ENCODE data around the gene FAM222A.

The FAM222A gene

DNA sequence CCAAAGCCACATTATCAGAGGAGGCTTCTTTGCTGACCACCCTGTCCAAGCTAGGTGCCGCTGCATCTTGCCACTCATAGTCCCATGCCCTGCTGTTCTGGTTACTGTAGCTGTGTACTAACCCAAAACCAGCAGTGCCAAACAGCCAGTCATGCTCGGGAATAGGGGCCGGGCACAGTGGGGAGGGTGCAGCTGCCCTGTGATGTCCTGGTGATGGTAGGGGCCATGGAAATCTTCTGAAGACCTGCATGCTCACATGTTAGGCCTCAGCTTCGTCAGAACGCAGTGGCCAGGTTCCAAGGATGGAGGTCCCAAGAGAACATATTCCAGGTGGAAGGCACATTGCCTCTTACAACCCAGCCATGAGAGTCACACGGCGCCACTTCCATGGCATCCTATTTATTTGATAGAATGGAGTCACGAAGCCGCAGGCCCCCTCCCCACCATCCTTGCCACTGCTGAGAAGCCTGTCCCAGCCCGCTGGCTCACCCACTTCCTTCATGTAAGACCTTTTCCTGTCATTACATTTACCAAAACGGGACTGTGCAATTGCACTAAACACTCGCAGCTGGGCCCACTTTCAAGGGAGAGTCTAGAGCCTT, 48.5 kb downstream of the FAM222A start:
- no peak for ATAC-seq

DNA sequence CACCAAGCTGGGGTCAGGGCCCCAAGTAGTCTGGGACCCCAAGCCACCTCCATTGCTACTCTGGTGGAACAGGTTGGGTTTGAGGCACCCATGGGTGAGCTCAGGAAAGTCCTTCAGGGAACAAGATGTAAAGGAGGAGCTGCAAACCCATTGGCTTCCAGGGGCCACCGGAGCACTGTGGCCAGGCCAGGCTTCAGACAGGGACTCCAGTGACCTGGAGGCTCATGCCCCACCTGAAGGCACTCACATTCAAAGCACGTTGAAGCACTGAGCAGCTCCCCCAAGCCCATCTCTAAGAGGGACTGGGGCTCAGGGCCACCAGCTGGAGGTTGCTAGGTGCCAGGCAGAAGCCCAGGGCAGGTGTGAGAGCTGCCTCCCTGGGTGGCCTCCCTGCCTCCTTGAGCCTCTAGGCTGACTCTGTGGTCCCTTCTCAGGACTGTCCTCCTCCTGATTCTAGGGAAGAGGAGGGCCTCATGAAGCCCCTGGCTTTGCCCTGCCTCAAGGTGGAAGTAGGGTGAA, 49.1 kb downstream of the FAM222A start:
- ATAC-seq: no peak

DNA sequence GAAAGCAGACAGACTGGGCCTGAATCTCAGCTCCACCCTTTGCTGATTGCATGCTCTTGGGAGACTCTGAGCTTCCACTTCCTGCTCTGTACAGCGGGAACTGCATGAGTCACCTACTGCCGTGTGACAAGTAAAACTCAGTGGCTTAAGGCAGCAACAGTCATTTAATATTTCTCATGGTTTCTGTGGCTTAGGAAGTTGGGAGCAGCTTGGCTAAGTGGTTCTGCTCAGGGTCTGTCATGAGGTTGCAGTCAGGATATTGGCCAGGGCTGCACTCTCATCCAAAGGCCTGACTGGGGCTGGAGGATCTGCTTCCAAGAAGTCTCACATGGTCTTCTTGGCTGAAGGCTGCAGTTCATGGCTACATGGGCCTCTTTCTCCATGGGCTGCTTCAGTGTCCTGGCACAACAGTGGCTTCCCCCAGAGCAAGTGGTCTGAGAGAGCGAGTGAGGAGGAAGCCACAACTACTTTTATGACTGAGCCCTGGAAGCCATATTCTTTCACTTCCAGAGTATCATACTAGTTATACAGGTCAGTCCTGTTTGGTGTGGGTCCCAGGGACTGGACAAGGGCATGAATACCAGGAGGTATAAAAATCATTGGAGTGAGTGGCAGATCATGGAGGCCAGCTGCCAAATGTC, 49.7 kb downstream of the FAM222A start:
- peak in 1 of 2 donors; percentile 48 for ATAC-seq

DNA sequence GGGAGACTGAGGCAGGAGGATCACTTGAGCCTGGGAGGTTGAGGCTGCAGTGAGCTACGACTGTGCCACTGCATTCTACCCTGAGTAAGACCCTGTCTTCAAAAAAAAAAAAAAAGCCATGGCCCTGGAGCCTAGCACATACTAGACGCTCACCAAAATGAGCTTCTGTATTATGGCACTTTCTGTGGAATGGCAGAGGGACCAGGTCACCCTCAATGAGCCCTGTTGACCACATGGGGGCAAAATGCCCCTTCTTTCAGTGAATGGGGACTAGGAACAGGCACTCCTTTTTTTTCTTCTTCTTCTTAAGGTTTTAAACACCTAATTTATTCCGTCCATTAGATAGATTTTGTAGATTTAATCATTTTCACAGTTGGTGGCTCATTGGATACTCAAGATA, 50.5 kb downstream of the FAM222A start:
- ATAC-seq: no peak

DNA sequence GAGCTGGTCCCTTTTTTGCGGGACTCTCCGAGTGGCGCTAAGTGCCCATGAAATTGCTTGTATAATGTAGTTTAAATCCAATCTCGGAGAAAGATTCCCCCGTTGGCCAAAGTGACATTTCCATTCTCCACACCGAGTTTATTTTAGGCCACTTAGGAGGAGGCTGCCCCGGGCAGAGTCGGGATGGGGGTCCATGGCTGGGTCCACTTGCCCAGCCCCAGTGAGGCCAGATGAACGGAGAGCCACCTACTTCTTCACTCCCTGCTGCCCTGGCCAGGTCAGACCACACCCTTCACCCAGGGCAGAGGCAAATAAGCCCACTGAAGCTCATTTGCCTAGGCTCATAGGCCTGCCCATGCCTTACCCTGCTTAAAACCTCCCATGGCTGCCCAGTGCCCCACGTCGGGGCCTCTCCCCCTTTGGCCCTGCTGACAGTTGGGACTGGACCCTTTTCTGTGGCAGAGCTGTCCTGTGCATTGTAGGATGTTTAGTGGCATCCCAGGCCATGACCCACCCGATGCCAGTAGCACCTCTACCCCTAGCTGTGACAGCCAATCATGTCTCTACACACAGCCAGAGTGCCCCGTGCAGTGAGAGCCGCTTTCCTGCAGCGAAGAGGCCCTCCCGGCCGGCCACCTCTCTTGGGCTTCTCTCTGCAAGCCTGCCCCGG, 51.3 kb downstream of the FAM222A start:
- ATAC-seq: no peak

DNA sequence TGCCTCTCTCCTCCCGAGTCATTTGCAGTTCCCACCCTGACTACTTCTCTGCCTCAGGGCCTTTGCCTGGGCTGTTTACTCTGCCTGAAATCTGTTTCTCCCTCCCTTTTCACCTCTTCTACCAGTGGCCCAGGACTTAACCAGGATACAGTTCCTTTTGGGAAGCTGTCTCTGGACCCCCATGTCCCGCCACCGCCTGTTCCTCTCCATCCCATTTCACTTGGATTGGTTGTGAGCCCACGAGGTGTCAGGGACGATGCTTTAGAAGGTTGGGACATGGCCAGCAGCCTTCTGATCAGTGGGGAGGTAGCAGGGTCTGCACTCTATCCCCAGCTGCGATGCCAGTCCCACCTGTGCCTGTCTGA, 51.8 kb downstream of the FAM222A start:
- ATAC-seq: no peak

DNA sequence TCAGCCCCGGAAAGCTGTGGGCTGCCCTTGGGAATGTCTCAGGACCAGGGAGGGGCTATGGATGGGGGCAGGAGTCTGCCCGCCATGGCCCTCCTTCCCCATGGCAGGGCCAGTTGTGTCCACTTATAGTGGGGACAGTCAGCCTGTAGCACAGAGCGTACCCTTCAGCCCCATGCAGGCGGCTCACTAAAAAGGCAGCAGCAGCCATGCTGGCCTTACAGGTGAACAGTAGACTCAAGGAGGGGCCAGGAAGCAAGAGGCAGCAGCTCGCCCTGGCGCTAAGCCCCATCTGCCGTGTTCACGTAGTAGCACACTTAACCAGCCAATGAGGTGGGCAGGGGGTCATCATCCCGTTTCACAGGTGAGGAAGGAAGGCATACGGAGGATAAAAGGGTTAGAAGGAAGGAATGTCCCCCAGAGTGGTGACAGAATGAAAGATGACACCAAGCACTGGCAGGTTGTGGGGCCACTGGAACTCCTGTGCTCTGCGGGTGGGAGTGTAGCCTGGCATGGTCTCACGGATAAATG, 52.7 kb downstream of the FAM222A start:
- ATAC-seq: no peak

DNA sequence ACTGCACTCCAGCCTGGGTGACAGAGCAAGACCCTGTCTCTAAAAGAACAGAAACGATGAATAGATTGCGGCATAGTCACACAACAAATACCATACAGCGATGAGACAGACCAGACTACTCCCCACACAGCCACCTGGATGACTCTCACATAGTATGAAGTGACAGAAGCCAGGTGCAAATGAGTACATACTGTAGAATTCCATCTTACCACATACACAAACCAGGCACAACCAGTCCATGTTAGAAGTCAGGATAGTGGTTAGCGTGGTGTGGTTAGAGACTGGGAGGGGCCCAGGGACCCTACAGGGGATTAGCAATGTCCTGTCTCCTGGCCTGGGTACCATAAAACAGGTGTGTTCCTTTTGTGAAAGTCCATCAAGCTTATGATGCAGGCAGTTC, 53.8 kb downstream of the FAM222A start:
- ATAC-seq: no peak

DNA sequence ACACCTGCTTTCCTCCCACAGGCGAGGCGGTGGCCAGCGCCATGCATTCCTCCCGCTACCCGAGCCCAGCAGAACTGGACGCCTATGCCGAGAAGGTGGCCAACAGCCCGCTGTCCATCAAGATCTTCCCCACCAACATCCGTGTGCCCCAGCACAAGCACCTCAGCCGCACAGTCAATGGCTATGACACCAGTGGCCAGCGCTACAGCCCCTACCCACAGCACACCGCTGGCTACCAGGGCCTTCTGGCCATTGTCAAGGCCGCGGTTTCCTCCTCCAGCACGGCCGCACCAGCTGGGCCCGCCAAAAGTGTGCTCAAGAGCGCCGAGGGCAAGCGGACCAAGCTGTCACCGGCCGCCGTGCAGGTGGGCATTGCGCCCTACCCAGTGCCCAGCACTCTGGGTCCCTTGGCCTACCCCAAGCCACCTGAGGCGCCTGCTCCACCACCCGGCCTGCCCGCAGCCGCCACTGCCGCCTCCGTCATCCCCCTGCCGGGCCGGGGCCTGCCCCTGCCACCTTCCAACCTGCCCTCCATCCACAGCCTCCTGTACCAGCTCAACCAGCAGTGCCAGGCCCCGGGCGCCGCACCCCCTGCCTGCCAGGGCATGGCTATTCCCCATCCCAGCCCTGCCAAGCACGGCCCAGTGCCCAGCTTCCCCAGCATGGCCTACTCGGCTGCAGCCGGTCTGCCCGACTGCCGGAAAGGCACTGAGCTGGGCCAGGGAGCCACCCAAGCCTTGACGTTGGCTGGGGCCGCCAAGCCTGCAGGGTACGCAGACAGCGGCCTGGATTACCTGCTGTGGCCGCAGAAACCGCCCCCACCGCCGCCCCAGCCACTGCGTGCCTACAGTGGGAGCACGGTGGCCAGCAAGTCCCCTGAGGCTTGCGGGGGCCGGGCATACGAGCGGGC, 54.6 kb downstream of the FAM222A start:
- no peak for ATAC-seq

DNA sequence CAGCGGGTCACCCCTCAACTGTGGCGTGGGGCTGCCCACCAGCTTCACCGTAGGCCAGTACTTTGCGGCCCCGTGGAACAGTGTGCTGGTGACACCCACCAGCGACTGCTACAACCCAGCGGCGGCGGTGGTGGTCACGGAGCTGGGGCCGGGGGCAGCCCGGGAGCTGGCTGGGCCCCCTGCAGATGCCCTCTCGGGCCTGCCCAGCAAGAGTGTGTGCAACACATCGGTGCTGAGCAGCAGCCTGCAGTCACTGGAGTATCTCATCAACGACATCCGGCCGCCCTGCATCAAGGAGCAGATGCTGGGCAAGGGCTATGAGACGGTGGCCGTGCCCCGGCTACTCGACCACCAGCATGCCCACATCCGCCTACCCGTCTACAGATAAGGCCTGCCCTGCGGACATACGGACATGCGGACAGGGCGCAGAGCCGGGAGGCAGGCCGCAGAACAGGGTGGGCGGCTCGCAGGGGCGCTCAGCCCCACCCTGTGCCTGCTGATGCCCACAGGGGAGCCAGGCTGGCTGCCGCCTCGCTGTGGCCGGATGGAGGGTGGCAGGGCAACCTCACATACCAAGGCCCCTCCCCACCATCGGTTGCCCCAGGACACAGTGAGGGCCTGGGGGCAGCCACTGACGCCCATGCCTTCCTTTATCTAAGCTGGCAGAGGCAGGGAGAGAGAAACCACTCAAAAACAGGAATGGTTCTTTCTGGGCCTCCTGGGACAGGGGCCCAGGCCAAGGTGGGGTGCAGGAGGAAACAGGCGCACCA, 55.5 kb downstream of the FAM222A start:
- no peak for ATAC-seq

DNA sequence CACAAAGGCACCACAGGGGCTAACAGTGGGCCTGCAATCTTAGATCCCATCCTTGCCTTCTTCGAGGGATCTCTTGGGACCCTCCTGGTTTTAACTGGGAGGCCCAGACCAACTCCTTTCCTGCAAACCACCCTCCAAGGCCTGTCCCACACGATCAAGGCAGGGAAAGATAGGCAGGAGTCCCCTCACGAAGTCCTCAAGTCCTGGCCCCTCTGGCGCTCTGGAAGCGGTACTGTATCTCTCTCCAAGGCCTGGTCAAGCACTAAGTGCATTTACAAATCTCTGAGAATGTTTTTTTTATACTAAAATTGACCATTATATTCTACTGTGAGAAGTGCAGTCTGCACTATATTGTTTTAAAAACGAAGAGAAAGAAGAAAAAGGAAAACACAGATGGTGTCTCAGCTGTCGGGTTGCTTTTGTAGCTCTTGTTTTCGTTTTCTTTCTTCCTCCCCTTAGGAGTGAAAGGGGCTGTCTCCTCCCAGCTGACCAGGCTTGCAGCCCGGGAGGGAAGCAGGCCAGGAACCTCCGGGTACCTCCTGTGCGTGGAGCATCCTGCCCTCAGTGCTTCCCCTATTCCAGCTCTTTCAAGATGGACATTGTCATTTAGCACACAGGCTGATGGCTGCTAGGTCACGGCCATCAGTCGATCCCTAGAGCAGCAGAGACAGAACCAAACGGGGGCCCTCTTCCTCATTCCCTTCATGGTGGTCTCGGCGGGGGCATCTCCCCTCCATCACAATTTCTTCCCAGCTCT, 56.7 kb downstream of the FAM222A start:
- ATAC-seq: no peak

DNA sequence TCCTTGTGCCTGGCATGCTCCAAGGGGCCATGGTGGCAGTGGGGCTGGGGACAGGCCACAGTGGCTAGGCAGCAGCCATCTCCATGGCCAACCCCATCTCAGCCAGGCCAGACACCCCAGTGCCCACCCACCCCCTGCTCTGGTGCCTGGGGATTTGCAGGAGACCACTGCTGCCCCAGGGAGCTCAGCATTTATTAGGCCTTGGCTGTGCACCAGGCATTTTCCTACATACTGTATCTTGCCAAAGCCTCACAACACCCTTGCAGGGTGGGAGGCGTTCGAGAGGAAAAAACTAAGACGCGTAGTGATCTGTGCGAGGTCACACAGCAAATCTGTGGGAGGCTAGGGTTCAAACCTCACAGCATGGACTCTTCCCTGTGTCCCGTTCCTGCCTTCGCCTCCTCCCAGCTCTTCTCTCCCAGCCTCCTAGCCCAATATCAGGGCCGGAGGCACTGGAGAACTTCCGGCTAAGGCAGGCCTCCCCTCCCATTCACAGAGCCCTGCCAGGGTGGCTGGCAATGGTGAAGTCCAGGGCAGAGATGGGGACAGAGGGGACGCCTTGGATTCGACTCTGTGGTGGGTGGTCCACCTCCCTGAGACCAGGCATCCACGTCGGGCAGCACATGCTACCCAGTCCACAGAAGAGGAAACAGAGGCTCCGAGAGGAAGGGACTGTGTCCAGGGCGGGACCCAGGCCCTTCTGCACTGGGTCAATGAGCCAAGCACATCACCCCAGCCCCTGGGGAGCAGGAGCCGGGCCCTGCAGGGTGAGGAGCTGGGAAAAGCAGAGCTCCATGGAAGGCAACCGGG, 57.4 kb downstream of the FAM222A start:
- ATAC-seq: no peak

DNA sequence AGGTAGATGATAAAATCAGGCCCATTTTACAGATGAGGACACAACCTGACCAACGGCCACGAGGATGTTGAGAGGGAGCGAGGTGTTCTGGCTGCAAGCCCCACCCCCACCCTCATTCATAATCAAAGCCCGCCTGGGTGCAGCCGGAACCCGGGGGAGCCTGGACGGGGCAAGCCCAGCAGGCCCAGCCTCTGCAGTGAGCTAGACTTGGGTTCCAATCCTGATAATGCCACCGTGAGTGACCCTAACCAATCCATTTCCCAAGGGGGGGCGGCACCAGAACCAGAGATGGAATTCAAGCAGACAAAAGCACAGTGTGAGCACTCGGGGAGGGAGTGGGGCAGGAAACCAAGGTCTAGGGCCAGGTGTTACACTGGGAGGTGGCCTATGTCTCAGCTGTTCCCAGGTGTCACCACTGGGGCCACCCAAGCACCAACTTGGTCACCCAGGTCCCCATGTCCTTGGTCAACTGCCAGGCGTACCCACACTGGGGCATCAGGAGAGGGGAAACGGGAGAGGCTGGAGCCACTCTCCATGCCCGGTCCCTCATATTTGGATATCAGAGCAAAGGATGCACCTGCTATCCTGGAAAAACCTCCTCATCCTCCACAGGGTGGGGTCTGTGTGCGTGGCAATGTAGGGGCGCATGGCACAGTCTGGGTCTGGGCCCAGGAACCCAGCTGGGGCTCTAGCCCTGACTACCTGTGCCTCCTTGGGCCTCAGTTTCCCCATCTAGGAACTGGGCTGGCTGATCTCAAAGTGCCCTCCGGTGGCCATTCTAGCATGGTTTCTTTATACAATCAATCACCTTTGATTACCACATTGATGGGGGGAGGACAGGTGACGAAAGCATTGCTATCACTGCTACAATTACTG, 58.4 kb downstream of the FAM222A start:
- ATAC-seq: no peak

DNA sequence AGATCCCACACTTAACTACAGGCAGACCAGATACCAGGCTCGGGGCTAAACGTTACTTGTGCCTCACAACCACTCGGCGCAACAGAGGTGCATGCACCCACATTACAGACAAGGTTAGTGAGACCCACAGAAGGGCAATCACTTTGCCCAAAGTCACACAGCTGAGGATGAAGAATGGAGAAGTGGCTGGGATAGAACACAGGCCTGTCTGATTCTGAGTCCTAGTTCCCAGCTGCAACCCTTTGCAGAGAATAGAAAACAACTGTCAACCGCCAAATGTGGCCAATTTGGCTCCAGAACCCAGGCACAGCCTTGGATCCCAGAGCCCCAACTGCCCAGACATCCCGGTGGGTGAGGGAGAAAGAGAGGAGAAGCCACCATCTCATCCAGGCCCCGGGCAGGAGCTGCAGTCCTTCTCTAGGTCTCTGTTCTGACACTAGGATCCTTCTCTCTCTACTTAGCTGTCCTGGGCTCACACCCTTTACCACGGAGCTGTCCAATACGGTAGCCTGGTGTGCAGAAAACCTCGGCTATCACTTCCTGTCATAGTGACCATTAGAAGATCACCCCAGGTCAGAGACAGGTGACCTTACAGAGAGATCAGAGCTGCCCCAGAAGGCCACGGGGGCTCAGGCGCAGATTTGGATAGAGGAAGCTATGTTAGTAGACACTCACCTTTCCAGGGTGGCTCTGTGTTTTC, 59.1 kb downstream of the FAM222A start:
- ATAC-seq: no peak

DNA sequence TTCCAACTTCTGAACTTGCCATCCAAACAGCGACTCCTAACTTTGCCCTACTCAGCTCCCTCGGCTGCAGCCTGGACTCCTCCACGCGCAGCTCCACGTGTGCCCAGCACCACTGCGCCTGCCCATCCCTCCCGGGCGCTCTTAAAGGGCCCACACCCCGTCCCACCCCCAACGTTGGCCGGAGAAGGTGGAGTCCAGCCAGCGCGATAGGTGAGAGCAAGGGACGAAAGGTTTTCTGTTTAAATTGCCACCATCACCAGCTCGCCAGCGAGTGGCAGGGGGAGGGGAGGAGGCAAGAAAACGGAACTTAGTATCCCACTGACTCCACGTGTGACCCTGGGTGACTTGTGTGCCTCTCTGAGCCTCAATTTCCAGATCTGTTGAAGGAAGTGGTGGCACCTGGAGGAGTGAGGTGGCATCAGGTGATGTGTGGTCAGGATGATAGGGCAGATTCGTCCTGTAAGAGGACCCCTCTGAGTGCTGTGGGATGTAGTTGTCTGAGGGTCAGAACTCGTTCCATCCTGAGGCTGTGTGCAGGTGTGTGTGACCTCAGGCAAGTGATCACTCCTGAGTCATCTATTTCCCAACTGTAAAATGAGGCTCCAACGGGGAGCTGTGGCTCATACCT, 59.9 kb downstream of the FAM222A start:
- no peak for ATAC-seq

DNA sequence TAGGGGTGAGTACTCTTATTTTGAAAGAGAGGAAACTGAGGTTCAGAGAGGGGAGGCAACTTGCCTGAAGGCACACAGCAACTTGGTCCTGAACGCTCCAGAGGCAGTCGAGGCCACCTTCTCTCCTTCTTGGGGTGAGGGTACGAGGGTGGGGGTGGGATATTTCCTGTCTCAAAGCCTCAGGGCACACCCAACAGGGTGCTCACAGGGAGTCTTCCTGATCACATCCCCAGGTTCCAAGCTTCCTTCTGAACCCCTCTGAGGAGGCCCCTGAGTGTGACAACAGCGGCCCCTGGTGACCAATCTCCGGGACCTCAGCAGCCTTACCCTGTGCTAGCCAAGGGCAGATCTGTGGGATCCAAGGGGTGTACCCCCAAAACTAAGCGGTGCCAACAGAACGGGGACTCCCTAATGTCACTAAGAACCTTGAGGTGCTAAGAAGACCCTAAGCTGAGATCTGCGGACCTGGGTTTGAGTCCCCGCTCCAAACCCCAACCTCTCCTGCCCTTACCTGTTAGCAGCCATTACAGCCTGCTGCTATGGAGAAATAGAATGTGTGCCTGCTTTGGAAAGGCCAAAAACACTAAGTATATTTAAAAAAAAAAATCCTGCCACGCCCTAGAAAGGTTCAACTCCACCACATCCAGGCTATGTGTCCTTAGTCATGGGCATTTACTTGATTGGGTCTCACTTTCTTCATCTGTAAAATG, 61.7 kb downstream of the FAM222A start:
- ATAC-seq: peak; percentile 74 to 81

DNA sequence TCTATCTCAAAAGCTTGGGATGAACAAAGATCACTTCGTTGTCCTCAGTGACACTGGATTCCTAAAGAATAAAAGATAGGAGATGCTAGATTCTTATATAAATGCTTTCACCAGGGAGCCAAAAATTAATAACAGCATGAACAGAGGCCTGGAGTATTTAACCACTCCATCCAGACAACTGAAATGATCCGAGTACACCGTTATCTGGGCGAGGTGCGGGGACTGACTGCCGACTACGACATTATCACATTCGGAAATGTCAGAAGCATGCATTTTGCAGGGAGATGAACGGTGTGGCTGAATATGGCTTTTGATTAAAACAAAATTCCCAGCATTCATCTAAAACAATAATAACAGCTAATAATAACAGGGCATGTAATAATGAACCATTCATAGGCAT, 63.0 kb downstream of the FAM222A start:
- no peak for ATAC-seq

DNA sequence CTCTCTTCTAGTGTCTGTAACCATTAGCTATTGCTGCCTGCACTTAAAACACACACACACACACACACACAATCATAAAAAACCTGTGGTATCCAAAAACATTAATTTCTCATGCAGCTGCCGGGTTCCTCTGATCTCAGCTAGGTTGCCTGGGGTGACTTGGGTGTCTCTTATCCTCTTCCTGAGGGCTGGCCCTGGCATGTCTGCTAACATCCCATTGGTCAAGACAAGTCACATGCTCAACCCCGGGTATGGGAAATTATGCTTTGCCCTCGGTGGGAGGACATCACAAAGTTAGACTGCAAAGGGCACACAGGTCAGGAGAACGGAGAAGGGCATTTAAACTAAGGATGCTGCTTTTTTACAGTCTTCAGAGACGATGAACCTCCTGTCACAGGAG, 63.9 kb downstream of the FAM222A start:
- ATAC-seq: peak; percentile 68 to 75

All from activated CD4-positive, CD25-positive, alpha-beta regulatory T cell treated with anti-CD3 and anti-CD28 coated beads, Interleukin-2, amount 50 U/mL, for 24 hours (primary cell).